Skeletal muscle satellite cell (primary cell): ENCODE data around the gene IFT81.

ENCODE experiments used
- H3K27me3 ChIP-seq: 2 replicates; pipeline ENCODE4 v1.7.0; 2013; ENCODE audit warnings: low read length; ENCODE audit not compliant: control insufficient read depth, insufficient read depth
- H3K36me3 ChIP-seq: 2 replicates; pipeline ENCODE4 v1.7.0; 2013; ENCODE audit warnings: mild to moderate bottlenecking, control low read depth, low read length; ENCODE audit not compliant: insufficient read depth
- H3K4me1 ChIP-seq: 2 replicates; pipeline ENCODE4 v1.7.0; 2013; ENCODE audit warnings: low read length; ENCODE audit not compliant: control insufficient read depth, insufficient read depth
- H3K4me2 ChIP-seq: 2 replicates; pipeline ENCODE4 v1.7.0; 2013; ENCODE audit warnings: mild to moderate bottlenecking, low read length
- H3K4me3 ChIP-seq: 2 replicates; pipeline ENCODE4 v1.7.0; 2013; ENCODE audit warnings: low read length
- H3K9ac ChIP-seq: 2 replicates; pipeline ENCODE4 v1.7.0; 2013; ENCODE audit warnings: mild to moderate bottlenecking, low read depth, low read length, moderate library complexity
- H3K9me3 ChIP-seq: replicated peaks from 2 replicates; pipeline ENCODE4 v1.7.0; 2013; ENCODE audit warnings: mild to moderate bottlenecking, control low read depth, low read length

IFT81 gene

DNA sequence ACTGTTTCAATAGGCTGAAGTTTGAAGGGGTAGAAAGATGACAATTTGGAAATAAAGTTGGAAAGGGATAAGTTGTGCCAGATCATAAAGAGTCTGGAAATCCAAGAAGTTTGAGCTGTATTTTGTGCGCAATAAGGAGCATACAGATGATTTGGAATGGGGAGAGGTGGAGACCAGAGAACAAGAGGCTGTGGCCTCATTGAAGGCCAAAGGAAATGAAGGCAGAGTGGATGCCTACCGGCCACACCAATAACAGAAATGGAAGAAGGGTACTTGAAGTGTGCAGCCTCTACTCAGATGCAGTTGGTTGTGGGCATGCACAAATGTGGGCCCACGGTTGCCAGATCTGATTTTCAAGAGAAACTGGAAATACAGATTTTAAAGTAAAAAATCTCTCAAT is 2.4 kb downstream of the IFT81 start:
- H3K27me3 ChIP-seq = no peaks in the 10 kb centered on the region
- no peak overlapping the region for H3K4me2 ChIP-seq
- no peaks in the 10 kb centered on the region for H3K4me1 ChIP-seq
- no peaks in the 10 kb centered on the region for H3K9me3 ChIP-seq
- no peaks in the 10 kb centered on the region for H3K36me3 ChIP-seq
- H3K4me3 ChIP-seq = no peak overlapping the region
- H3K9ac ChIP-seq = no peak overlapping the region

DNA sequence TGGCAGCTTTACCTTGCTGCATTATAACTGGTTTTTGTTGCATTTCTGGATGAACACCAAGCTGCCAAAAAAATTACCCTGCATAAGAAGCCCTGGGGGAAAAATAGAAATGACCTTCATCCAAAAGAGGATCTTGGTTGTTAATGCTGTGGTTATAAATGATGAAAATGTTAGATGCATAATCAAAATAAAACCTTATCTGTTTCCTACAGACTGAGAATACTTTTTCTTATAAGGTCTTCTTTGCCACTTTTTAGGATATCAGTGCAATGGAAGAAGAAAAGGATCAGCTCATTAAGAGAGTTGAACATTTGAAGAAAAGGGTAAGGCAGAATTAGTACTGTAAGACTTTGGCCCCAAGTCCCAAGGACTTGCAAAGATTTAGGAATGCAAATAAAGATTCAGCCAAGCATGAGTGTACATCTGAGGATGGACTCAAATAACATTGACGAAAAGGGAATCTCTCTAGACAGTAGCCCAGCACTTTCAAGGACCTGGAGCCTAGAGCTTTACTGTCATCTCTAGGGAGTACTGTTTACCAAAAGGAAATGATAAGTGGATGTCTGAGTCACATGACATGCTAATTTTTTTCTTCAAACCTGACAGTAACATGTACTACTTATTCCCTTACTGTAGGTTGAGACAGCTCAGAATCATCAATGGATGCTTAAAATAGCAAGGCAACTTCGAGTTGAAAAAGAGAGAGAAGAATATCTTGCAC is 10.7 kb downstream of the IFT81 start:
- no peak overlapping the region for H3K4me3 ChIP-seq
- no peak overlapping the region for H3K9ac ChIP-seq
- no peaks in the 10 kb centered on the region for H3K9me3 ChIP-seq
- H3K27me3 ChIP-seq = no peaks in the 10 kb centered on the region
- H3K4me2 ChIP-seq = no peak overlapping the region
- peaks cover 8% of the 10 kb centered on the region for H3K36me3 ChIP-seq
- no peaks in the 10 kb centered on the region for H3K4me1 ChIP-seq

DNA sequence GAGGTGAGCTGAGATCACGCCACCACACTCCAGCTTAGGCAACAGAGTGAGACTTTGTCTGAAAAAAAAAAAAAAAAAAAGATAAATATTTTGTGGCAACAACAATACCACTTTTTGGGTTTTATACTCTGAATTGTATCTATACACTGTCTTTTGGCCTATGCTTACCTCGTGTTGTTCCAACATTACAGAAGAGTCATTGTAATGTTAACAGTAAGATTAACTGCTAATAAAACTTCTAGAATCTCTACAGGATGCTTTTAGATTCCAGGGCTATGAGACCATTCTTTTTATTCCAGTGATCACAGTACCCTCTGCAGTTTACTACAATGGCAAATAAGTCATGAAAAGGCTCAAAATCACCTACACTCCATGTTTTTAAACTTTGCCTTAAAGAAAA is 11.6 kb downstream of the IFT81 start:
- Histone ChIP-seq H3K4me3 (no peak overlapping the region), H3K9me3 (no peaks in the 10 kb centered on the region), H3K9ac (no peak overlapping the region), H3K4me2 (no peak overlapping the region), H3K36me3 (peaks cover 8% of the 10 kb centered on the region), H3K4me1 (no peaks in the 10 kb centered on the region), H3K27me3 (no peaks in the 10 kb centered on the region)

DNA sequence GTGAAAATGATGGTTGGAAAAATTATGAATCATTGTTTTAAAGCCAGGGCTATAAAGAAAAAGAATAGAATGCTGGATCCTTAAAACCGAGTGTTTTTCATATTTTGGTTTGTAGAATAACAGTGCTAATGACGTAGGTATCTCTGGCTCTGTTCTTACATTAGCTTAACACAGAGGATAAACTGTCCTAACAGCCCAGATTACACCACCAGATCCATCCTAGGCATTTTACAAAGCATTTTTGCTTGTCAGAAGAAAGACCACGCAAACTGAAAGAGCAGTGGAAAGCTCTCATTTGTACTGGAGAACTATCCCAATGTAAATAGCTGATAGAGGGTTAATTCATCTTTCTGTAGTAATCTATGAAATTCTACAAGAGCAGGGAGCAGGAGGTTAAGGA is 13.6 kb downstream of the IFT81 start:
- no peaks in the 10 kb centered on the region for H3K27me3 ChIP-seq
- no peak overlapping the region for H3K4me2 ChIP-seq
- no peaks in the 10 kb centered on the region for H3K4me1 ChIP-seq
- peaks cover 8% of the 10 kb centered on the region for H3K36me3 ChIP-seq
- H3K9me3 ChIP-seq = no peaks in the 10 kb centered on the region
- H3K9ac ChIP-seq = no peak overlapping the region
- H3K4me3 ChIP-seq = no peak overlapping the region

DNA sequence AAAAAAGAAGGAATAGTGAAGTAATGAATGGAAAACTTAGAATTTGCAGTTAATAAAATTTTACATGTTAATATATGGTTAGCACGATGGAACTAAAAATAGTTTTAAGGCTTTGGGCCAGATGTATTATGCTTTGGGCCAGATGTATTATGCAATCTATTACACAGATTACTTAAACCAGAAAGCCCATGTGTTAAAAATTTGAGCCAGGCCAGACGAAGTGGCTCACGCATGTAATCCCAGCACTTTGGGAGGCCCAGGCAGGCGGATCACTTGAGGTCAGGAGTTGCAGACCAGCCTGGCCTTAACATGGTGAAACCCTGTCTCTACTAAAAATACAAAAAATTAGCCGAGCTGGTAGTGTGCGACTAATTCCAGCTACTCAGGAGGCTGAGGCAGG is 17.2 kb downstream of the IFT81 start:
- Histone ChIP-seq H3K9ac (no peak overlapping the region), H3K36me3 (peaks cover 18% of the 10 kb centered on the region), H3K4me3 (no peak overlapping the region), H3K9me3 (no peaks in the 10 kb centered on the region), H3K4me2 (no peak overlapping the region), H3K4me1 (no peaks in the 10 kb centered on the region), H3K27me3 (no peaks in the 10 kb centered on the region)

DNA sequence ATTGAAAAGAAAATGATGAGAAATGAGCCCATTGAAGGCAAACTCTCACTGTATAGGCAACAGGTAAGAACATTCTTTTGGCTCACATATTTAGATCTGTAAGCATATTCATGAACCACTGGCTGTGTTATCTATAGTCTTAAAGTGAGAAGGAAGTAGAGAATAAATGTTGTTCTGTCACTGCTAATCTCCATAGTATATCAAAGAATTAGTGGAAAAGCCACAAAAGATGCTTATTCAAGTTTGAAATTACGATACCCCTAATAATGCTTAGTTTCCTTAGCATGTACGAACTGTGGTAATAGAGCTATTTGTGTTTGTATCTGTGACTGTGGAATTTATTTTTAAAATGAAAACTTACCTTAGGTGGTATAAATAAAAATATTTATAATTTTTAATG is 22.8 kb downstream of the IFT81 start:
- Histone ChIP-seq H3K9ac (no peak overlapping the region), H3K9me3 (no peaks in the 10 kb centered on the region), H3K4me1 (no peaks in the 10 kb centered on the region), H3K36me3 (peaks cover 14% of the 10 kb centered on the region), H3K27me3 (no peaks in the 10 kb centered on the region), H3K4me3 (no peak overlapping the region), H3K4me2 (no peak overlapping the region)

DNA sequence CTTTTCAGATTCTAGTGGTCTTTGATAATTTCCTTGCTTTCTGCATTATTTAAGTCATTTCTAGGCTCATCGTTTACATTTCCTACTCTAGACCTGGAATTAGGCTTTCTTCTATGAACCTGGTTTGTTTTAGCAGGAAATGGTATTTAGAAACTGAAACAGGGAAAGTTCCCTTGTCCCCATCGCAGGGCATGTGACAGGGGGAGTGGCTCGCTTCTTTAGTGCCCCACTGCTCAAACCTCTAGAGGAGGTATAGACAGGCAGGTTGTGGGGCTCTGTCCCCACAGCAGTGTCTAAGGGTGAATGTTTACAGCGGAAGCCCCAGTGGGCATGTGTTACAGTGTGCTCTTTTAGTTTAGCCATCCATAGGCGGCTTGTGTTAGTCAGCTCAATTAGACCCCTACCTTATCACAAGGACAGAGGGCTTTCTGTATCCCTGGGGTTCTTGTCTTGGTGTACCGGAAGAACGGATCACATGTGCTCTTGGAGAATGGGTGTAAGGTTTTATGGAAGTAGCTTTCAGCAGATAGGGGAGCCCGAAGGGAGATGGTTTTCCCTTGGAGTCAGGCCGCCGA is 25.0 kb downstream of the IFT81 start:
- Histone ChIP-seq H3K4me1 (no peaks in the 10 kb centered on the region), H3K9me3 (no peaks in the 10 kb centered on the region), H3K4me3 (no peak overlapping the region), H3K9ac (no peak overlapping the region), H3K36me3 (peaks cover 17% of the 10 kb centered on the region), H3K4me2 (no peak overlapping the region), H3K27me3 (no peaks in the 10 kb centered on the region)

DNA sequence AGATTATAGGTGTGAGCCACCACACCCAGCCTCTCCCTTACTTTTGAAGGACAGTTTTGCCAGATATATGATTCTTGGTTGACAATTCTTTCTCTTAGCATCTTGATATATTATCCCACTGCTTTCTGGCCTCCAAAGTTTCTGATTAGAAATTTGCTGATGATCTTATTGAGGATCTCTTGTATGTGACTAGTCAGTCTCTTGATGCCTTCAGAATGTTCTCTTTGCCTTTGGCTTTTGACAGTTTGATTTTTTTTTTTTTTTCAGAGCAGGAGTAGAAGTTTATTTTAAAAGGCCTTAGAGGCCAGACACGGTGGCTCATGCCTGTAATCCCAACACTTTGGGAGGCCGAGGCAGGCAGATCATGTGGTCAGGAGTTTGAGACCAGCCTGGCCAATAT is 32.6 kb downstream of the IFT81 start:
- Histone ChIP-seq H3K4me3 (no peak overlapping the region), H3K9ac (no peak overlapping the region), H3K36me3 (peaks cover 14% of the 10 kb centered on the region), H3K4me1 (no peaks in the 10 kb centered on the region), H3K9me3 (no peaks in the 10 kb centered on the region), H3K27me3 (no peaks in the 10 kb centered on the region), H3K4me2 (no peak overlapping the region)

DNA sequence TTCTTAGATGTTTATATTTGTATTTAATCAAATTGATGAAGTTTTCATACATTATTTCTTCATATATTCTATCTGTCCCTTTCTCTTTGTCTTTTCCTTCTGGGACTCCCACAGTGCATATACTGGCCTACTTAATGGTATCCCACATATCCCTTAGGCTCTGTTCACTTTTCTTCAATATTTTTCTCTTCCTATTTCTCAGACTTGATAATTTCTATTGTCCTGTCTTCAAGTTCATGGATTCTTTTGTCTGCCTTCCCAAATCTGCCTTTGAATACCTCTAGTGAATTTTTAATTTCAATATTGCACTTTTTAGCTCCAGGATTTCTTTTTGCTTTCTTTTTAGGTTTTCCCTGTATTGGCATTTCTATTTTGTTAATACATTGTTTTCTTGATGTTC is 33.4 kb downstream of the IFT81 start:
- Histone ChIP-seq H3K9ac (no peak overlapping the region), H3K9me3 (no peaks in the 10 kb centered on the region), H3K4me2 (no peak overlapping the region), H3K36me3 (peaks cover 11% of the 10 kb centered on the region), H3K27me3 (no peaks in the 10 kb centered on the region), H3K4me1 (no peaks in the 10 kb centered on the region), H3K4me3 (no peak overlapping the region)

DNA sequence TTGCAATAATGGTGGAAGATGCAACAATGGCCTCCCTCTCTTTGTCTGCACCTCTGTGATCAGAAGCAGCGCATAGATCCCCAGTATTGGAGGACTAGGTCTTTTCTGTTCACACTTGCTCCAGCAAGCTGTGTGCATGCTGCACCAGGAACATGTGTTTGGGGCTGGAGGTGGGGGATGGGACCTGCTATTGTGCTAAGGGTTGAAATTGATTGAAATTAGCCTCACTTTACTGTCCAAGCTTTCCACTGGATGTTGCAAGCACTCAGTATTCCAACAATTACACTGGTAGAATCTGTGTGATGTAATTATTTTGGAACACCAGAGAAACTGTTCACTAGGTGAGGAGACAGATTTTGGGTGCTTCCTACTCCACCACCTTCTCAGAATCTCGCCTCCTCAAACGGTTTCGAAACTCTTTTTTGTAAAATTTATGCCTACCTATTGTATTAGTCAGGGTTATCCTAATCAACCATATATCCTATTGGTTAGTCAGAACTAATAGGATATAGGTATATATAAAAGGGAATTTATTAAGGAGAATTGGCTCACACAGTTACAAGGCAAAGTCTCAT is 35.6 kb downstream of the IFT81 start:
- Histone ChIP-seq H3K9ac (no peak overlapping the region), H3K4me2 (no peak overlapping the region), H3K27me3 (no peaks in the 10 kb centered on the region), H3K9me3 (no peaks in the 10 kb centered on the region), H3K36me3 (peaks cover 11% of the 10 kb centered on the region), H3K4me1 (no peaks in the 10 kb centered on the region), H3K4me3 (no peak overlapping the region)

DNA sequence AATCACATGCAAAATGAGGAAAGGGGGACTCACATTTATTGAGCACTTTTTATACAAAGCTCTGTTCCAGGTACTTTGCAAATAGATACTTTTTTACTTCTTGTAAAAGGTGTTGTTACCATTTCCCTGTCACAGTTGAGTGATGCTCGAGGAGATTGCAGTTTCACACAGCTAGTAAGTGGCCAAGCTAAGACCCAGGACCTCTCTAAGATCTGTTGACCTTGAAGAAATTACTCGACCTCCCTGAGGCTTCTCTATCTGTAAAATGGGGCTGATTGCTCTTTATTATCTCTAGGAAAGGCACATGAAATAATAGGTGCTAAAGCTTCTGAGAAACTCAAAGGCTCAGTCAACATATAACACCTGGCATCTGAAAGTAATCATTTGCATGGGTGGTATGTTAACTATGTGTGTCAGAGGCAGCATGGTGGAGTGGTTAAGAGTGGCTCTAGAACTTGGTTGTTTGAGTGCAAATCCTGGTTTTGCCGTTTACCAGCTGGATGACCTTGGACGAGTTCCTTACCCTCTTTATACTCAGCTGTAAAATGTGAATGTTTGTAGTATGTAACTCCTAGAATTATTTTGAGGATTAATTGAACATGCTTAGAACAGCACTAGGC is 41.5 kb downstream of the IFT81 start:
- Histone ChIP-seq H3K9ac (no peak overlapping the region), H3K27me3 (no peaks in the 10 kb centered on the region), H3K4me2 (no peak overlapping the region)

More for the DNA sequence above, 41.5 kb downstream of the IFT81 start:
- Histone ChIP-seq H3K9me3 (no peaks in the 10 kb centered on the region), H3K4me3 (no peak overlapping the region), H3K4me1 (no peaks in the 10 kb centered on the region), H3K36me3 (no peaks in the 10 kb centered on the region)
